ENCODE data around the gene IFI27L1. TPM values are rescaled to one million over a fixed set of nuclear protein-coding genes. Genes with fewer than 3 reads are reported as not detected.
A peak's percentile ranks its signal among the peaks of the same experiment; 100 is the strongest.

Gene IFI27L1
- total and polyA plus RNA-seq, 2 of the 13 experiments (the other 11 are each of a cell fraction or from before 2014, with no cell fraction given), result 11.9 to 19.0 TPM

GRCh38 chr14:94136575-94137331, 55.6 kb downstream of the IFI27L1 start (continued):
- TF ChIP-seq ZNF83 (CRISPR knock-in tag; IDR thresholded peaks at IDR 0.05; ENCODE audit: borderline replicate concordance) (no peak), ZBTB1 (CRISPR knock-in tag; IDR thresholded peaks at IDR 0.05; ENCODE audit: borderline replicate concordance) (no peak), ZMYM2 (CRISPR knock-in tag; IDR thresholded peaks at IDR 0.05) (no peak), NPAS2 (CRISPR knock-in tag; IDR thresholded peaks at IDR 0.05; ENCODE audit: borderline replicate concordance) (no peak), ERF (CRISPR knock-in tag; IDR thresholded peaks at IDR 0.05) (peak; percentile 66), ZSCAN31 (CRISPR knock-in tag; IDR thresholded peaks at IDR 0.05; ENCODE audit: low read depth) (no peak; the same call in 1 of the 2 replicates), HHEX (CRISPR knock-in tag; IDR thresholded peaks at IDR 0.05) (no peak), GABPB1 (CRISPR knock-in tag; IDR thresholded peaks at IDR 0.05) (peak; percentile 19; the same call in 1 of the 2 replicates), ZFP37 (CRISPR knock-in tag; IDR thresholded peaks at IDR 0.05; ENCODE audit: borderline replicate concordance) (no peak), SOX6 (IDR thresholded peaks at IDR 0.05) (no peak), SOX6 (CRISPR knock-in tag; IDR thresholded peaks at IDR 0.05) (peak; percentile 41; the same call in 1 of the 2 replicates), ZNF720 (CRISPR knock-in tag; IDR thresholded peaks at IDR 0.05) (no peak), ARNT2 (CRISPR knock-in tag; IDR thresholded peaks at IDR 0.05; ENCODE audit: low read depth) (no peak), TBL1XR1 (IDR thresholded peaks at IDR 0.05; ENCODE audit: borderline replicate concordance, low read length, partially characterized antibody) (no peak), CSRNP2 (CRISPR knock-in tag; conservative IDR thresholded peaks at IDR 0.05; ENCODE audit: low read depth) (no peak), ZNF598 (CRISPR knock-in tag; IDR thresholded peaks at IDR 0.05; ENCODE audit: borderline replicate concordance) (0 out of 2 replicates have a peak, but pooled peaks have one; percentile 66), NONO (IDR thresholded peaks at IDR 0.05) (no peak), NONO (CRISPR knock-in tag; conservative IDR thresholded peaks at IDR 0.05) (peak; percentile 39; the same call in 1 of the 2 replicates), SOX13 (IDR thresholded peaks at IDR 0.05) (no peak), SOX13 (CRISPR knock-in tag; conservative IDR thresholded peaks at IDR 0.05 in 1 of 2, IDR thresholded peaks at IDR 0.05 in 1 of 2) (peak in 1 of 2 experiments; percentile 24; a peak in 1 of 4 replicates)
- TF ChIP-seq, protein P1, sequence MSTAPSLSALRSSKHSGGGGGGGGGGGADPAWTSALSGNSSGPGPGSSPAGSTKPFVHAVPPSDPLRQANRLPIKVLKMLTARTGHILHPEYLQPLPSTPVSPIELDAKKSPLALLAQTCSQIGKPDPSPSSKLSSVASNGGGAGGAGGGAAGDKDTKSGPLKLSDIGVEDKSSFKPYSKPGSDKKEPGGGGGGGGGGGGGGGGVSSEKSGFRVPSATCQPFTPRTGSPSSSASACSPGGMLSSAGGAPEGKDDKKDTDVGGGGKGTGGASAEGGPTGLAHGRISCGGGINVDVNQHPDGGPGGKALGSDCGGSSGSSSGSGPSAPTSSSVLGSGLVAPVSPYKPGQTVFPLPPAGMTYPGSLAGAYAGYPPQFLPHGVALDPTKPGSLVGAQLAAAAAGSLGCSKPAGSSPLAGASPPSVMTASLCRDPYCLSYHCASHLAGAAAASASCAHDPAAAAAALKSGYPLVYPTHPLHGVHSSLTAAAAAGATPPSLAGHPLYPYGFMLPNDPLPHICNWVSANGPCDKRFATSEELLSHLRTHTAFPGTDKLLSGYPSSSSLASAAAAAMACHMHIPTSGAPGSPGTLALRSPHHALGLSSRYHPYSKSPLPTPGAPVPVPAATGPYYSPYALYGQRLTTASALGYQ (CRISPR knock-in tag; IDR thresholded peaks at IDR 0.05), result no peak
- TF ChIP-seq, protein P2, sequence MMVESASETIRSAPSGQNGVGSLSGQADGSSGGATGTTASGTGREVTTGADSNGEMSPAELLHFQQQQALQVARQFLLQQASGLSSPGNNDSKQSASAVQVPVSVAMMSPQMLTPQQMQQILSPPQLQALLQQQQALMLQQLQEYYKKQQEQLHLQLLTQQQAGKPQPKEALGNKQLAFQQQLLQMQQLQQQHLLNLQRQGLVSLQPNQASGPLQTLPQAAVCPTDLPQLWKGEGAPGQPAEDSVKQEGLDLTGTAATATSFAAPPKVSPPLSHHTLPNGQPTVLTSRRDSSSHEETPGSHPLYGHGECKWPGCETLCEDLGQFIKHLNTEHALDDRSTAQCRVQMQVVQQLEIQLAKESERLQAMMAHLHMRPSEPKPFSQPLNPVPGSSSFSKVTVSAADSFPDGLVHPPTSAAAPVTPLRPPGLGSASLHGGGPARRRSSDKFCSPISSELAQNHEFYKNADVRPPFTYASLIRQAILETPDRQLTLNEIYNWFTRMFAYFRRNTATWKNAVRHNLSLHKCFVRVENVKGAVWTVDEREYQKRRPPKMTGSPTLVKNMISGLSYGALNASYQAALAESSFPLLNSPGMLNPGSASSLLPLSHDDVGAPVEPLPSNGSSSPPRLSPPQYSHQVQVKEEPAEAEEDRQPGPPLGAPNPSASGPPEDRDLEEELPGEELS (CRISPR knock-in tag; IDR thresholded peaks at IDR 0.05), result no peak
- TF ChIP-seq, protein P3, sequence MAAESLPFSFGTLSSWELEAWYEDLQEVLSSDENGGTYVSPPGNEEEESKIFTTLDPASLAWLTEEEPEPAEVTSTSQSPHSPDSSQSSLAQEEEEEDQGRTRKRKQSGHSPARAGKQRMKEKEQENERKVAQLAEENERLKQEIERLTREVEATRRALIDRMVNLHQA (CRISPR knock-in tag; IDR thresholded peaks at IDR 0.05), result no peak
- TF ChIP-seq, protein P4, sequence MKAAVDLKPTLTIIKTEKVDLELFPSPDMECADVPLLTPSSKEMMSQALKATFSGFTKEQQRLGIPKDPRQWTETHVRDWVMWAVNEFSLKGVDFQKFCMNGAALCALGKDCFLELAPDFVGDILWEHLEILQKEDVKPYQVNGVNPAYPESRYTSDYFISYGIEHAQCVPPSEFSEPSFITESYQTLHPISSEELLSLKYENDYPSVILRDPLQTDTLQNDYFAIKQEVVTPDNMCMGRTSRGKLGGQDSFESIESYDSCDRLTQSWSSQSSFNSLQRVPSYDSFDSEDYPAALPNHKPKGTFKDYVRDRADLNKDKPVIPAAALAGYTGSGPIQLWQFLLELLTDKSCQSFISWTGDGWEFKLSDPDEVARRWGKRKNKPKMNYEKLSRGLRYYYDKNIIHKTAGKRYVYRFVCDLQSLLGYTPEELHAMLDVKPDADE (CRISPR knock-in tag; IDR thresholded peaks at IDR 0.05), result no peak
